Measurements from ENCODE around the gene ZYG11A.

DNA sequence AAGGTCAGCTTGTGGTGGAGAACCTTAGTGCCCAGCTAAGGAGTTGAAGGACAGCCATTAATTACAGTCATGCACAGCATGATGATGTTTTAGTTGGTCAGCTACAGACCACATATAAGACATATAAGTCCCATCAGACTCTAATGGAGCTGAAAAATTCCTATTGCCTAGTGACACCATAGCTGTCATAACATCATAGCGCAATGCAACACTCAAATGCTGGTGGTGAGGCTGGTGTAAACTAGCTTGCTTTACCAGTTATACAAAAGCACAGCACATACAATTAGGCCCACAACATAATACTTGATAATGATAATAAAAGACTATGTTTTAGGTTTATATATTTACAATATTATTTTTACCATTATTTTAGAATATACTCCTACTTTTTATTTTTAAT is 75.0 kb downstream of the ZYG11A start:
- TF ChIP-seq, protein P1, sequence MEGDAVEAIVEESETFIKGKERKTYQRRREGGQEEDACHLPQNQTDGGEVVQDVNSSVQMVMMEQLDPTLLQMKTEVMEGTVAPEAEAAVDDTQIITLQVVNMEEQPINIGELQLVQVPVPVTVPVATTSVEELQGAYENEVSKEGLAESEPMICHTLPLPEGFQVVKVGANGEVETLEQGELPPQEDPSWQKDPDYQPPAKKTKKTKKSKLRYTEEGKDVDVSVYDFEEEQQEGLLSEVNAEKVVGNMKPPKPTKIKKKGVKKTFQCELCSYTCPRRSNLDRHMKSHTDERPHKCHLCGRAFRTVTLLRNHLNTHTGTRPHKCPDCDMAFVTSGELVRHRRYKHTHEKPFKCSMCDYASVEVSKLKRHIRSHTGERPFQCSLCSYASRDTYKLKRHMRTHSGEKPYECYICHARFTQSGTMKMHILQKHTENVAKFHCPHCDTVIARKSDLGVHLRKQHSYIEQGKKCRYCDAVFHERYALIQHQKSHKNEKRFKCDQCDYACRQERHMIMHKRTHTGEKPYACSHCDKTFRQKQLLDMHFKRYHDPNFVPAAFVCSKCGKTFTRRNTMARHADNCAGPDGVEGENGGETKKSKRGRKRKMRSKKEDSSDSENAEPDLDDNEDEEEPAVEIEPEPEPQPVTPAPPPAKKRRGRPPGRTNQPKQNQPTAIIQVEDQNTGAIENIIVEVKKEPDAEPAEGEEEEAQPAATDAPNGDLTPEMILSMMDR (IDR thresholded peaks at IDR 0.05) = no peak
- no peak for TF ChIP-seq POLR2A (IDR thresholded peaks at IDR 0.05)
- no peak for TF ChIP-seq POLR2AphosphoS5 (IDR thresholded peaks at IDR 0.05)
